T1000 (cell line): Measurements from ENCODE around the gene AP1S2.
"Not testable (repeated sequence)": the region's sequence is repeated elsewhere in the genome, so short reads cannot be mapped to it uniquely, and the experiment has no call there.

Source experiments
- DNase-seq: peaks from one replicate; lab custom pipeline; 2025; ENCODE audit warnings: mixed read lengths; lab: John Stamatoyannopoulos, UW

AP1S2 gene

GRCh38 chrX:15855568-15856221 lies 1.1 kb upstream of the AP1S2 start:
- DNase-seq, result no peak

GRCh38 chrX:15854080-15854655 lies 445 bp downstream of the AP1S2 start:
- DNase-seq, result peak; percentile 11

DNA sequence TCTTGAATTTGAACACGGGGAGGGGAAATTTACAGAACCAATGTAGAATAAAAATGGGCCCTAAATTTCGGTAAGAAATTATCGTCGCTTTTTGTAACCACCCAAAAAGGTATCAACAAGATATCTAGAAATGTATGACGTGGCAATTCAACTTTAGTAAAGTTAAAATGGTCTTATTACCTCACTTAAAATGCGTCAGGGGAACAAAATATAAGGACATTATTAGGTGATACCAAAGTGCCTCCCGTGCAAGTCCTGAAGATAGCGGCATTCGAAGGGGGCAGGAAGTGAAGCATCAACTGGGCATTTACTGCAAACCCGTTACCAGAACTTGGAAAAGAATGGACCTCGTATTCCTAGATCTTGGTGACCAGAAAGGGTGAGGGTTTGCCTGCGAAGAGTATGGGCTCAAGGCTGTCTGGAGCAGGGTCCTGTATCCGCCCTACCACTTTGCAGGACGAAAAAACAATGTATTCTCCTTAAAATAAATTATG lies 980 bp downstream of the AP1S2 start:
- DNase-seq, result no peak

DNA sequence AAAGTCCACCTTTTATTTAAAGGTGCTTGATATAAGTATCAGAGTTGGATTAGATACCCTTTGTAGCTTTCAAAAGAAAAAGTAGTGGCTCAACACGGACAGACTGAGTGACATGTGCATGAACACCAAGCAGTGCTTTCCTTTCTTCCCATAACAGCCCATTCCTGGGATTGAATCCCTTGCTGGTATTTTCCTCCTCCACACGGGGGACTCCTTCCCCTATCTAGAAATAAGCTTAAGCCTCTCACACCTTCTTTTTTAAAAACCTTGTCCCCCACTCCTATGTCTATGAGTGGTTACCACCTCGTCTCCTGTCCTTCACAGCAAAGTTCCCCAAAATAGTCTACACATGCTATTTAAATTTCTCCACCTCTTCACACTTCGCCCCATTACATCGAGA lies 5.1 kb downstream of the AP1S2 start:
- DNase-seq, result no peak

GRCh38 chrX:15848576-15848975 lies 6.0 kb downstream of the AP1S2 start:
- DNase-seq, result no peak

DNA sequence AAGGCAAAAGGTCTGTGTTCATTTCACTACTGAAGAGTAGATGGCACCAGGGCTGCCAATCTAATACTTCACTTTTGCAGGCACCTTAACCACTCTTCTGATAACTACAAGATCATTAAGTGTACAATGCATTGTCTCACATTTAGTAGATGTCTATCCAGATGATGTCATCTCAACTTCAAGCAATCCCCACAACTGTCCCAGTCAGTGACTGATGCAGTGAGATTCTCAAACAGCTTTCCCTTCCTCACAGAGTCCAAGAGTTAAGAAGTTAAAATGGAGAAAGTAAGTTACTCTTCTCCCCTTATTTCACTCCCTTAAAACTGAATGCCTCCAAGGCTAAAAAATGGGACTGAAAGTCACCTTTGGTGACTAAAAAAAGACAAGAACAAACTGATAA lies 10.7 kb downstream of the AP1S2 start:
- no peak for DNase-seq

- no peak for DNase-seq
These were observed 12.6 kb downstream of the AP1S2 start for GRCh38 chrX:15841853-15842516.

GRCh38 chrX:15838017-15838416 lies 16.6 kb downstream of the AP1S2 start:
- DNase-seq, result peak; percentile 0

- no peak for DNase-seq
These were observed 19.6 kb downstream of the AP1S2 start for GRCh38 chrX:15834827-15835595.

GRCh38 chrX:15834053-15834452 lies 20.6 kb downstream of the AP1S2 start:
- DNase-seq, result no peak

- not testable (repeated sequence) for DNase-seq
These were observed 23.3 kb downstream of the AP1S2 start for GRCh38 chrX:15831347-15831746.

DNA sequence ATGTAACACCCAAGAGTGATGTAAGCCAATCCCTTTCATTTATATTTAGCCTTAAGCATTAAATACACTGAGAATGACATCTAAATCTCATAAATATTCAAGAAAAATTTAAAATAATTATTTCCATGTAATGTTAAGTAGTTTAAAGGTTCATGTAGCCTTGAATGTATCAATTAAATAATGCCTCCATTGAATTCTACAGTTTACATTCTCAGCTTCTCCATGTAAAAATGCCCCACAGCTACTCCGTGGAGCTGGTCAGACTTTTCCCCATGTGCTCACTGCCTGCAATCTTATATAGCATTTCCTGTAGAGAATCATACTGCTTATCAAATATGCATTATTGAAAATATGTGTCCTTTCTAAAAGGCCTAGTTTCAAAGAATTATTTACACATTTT lies 25.4 kb downstream of the AP1S2 start:
- DNase-seq, result no peak

GRCh38 chrX:15825936-15826335 lies 28.7 kb downstream of the AP1S2 start:
- DNase-seq, result no peak

GRCh38 chrX:15822922-15823321 lies 31.7 kb downstream of the AP1S2 start:
- DNase-seq, result no peak

DNA sequence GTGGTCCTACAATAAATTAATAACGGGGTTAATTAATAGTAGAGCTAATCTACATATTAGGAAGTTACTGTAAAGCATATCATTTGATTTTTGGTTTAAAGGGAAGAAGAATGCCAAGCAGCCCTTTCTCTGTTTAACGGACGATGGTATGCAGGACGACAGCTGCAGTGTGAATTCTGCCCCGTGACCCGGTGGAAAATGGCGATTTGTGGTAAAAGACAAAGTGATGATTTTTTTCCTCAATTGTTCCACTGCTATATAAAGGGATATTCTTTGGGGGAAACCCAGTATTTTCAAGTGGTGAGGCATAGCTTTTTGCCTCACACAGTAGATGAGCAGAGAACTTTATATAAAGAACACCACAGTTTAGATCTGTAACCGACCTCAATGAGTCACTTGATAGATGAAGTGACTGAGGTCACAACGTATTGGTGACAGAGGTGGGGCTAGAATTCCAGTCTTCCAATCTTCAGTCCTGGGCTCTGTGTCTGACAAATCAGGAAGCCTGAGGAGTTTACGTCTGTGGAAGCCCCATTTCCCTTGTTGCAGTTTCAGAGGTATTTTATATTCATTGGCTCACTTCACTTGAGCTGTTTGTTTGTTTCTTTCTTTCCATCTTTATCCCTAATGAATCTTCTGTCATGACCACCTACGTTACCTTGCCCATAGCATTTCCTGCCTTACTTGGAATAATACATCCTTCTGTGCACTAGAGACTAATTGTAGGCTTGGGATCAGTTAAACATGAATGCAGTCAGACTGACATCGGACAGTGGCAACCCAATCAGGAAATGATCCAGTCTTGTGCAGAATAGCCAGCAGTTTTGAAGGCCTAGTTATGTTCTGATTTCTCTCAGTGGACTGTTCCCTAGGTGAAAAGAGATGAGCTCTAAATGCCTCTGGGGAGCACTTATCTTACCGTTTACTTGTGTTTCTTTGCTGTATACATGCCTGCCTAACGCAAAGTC lies 34.2 kb downstream of the AP1S2 start:
- no peak for DNase-seq

DNA sequence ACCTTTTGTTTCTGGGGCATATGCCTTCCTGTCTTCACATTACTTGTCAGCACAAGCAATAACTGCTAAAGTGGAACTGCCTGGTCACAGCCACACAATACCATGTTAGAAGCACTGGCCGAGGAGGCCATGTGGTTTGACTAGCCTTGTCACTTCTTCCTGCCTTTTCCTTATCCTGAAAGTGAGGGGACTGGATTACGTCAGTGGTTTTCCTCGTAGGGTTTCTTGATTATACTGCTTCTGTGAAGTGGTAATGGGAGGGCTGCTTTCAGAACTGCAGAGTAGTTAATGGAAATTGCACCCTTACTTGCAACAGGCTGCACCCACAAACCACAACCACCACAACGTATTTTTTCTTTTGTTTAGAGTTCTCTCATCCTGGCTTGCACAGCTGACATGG lies 37.7 kb downstream of the AP1S2 start:
- no peak for DNase-seq

GRCh38 chrX:15816438-15816809 lies 38.2 kb downstream of the AP1S2 start:
- no peak for DNase-seq

DNA sequence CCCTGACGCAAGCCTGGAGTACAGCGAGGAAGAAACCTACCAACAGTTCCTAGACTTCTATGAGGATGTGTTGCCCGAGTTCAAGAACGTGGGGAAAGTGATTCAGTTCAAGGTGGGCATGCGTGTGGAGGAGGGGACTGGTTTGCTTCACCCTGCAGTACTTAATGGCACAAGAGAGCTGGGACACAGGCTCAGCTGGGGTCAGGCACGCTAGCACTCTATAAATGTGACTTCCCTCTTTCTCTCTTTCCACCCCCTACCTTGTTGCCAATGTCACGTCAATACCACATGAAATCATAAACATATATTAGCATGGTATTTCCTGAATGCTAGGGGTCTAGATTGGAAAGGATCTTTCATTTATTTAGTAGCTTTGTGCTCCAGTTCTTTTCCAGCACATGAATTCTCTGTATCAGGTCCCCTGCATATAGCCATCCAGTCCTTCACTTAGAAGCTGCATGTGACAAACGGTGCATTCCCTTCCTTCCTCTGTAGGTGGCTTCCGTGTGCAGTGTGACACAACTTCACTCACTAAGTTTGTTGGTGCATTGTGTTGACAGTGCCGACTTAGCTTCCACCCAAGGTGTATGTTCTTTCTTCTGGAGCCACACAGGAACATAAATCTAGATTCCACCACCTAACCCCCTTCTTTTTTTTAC lies 38.7 kb downstream of the AP1S2 start:
- DNase-seq, result no peak

DNA sequence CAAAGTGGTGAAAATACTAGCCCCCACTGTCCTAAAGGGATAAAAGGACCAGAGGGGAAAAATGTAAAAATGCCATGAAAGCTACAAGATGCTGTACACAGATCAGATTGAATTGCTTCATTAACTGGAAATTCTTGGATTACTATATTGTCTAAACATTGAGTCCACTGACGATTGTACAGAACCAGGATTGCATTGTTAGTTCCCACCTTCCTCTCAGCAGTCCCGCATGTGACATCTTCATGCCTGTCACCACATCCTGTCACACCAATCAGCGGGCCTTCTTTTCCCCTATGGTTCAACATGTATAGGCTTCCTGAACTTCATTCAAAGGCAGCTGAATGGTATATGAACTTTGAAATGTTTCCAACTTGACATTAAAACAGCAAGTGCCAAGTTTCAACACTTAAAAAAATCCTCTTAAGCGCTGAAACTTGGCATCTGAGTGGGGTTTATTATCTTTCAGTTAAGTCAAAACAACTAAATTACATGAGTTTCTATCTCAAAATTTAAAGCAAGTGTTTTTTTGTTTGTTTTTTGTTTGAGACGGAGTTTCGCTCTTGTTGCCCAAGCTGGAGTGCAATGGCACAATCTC lies 39.7 kb downstream of the AP1S2 start:
- DNase-seq, result no peak

- no peak for DNase-seq
These were observed 41.2 kb downstream of the AP1S2 start for GRCh38 chrX:15813416-15813815.
